PC-3 (cell line): Measurements from ENCODE around the gene UQCR11. TPM values are rescaled to one million over a fixed set of nuclear protein-coding genes. Genes with fewer than 3 reads are reported as not detected.

Source experiments
- ATAC-seq: fragments of 200-7000 bp; cut with Tn5 transposase; 2 replicates; pipeline ENCODE4 v1.9.1; 2020; ENCODE audit warnings: mild to moderate bottlenecking, moderate library complexity
- BruUV-seq: library from RNA; stranded (reverse); fragments of 400-500 nt; replicated peaks from 2 replicates; lab custom pipeline; 2021; lab: Mats Ljungman, UMichigan
- CTCF ChIA-PET: fragments of 300-600 bp; sonication (Branson Sonifier 250); formaldehyde crosslinking; loops from one replicate; lab custom pipeline; 2022; ENCODE audit warnings: antibody characterized with exemption; lab: Charles Lee
- POLR2A ChIA-PET: fragments of 300-600 bp; sonication (Branson Sonifier 250); formaldehyde crosslinking; loops from one replicate; lab custom pipeline; 2022; ENCODE audit warnings: antibody characterized with exemption; ENCODE audit not compliant: unreplicated experiment; lab: Charles Lee
- DNase-seq: peaks from one replicate; pipeline ENCODE4 v3.0.0-alpha.2; 2015
- H2AFZ ChIP-seq: fragments of 300-600 bp; sonication (generic); 2 replicates; pipeline ENCODE4 v1.6.0; 2016; ENCODE audit warnings: antibody characterized with exemption, low read length
- H3F3A ChIP-seq: fragments of 300-600 bp; sonication (generic); one replicate; pipeline ENCODE4 v1.6.0; 2017; ENCODE audit warnings: antibody characterized with exemption, low read length, control low read depth, mild to moderate bottlenecking; ENCODE audit not compliant: unreplicated experiment
- H3K27ac ChIP-seq: fragments of 300-600 bp; sonication (generic); 2 replicates; pipeline ENCODE4 v1.5.1; 2016; ENCODE audit warnings: mild to moderate bottlenecking, low read length
- H3K27me3 ChIP-seq: fragments of 300-600 bp; sonication (generic); 2 replicates; pipeline ENCODE4 v1.6.1; 2016; ENCODE audit warnings: low read length, mixed read lengths
- H3K36me3 ChIP-seq: fragments of 300-600 bp; sonication (generic); 2 replicates; pipeline ENCODE4 v1.6.1; 2016; ENCODE audit warnings: low read depth, mixed run types, low read length, mixed read lengths
- H3K4me1 ChIP-seq: fragments of 300-600 bp; sonication (generic); 2 replicates; pipeline ENCODE4 v1.5.1; 2016; ENCODE audit warnings: low read length; ENCODE audit not compliant: insufficient read depth
- H3K4me2 ChIP-seq: fragments of 300-600 bp; sonication (generic); 2 replicates; pipeline ENCODE4 v1.6.0; 2016; ENCODE audit warnings: low read length
- H3K4me3 ChIP-seq: fragments of 300-600 bp; sonication (generic); 2 replicates; pipeline ENCODE4 v1.5.1; 2016; ENCODE audit warnings: mild to moderate bottlenecking, low read length, mixed read lengths
- H3K79me2 ChIP-seq: fragments of 300-600 bp; sonication (generic); 2 replicates; pipeline ENCODE4 v1.6.1; 2017; ENCODE audit warnings: low read length, mixed read lengths
- H3K9ac ChIP-seq: fragments of 300-600 bp; sonication (generic); 2 replicates; pipeline ENCODE4 v1.6.0; 2016; ENCODE audit warnings: mild to moderate bottlenecking, low read length
- H3K9me2 ChIP-seq: fragments of 300-600 bp; sonication (generic); replicated peaks from 2 replicates; pipeline ENCODE4 v1.6.1; 2016; ENCODE audit warnings: mixed run types, low read length, mixed read lengths
- H3K9me3 ChIP-seq: fragments of 300-600 bp; sonication (generic); 2 replicates; pipeline ENCODE4 v1.6.1; 2016; ENCODE audit warnings: low read length, mixed read lengths
- H4K20me1 ChIP-seq: fragments of 300-600 bp; sonication (generic); 2 replicates; pipeline ENCODE4 v1.6.1; 2016; ENCODE audit warnings: low read length, mixed read lengths
- CTCF ChIP-seq: fragments of 300-600 bp; sonication (generic); conservative IDR thresholded peaks from 2 replicates; pipeline ENCODE4 v1.5.1; 2017; ENCODE audit warnings: antibody characterized with exemption, low read depth, mild to moderate bottlenecking, low read length
- EZH2 ChIP-seq: fragments of 300-600 bp; sonication (generic); IDR thresholded peaks from one replicate; pipeline ENCODE4 v1.6.1; 2017; ENCODE audit warnings: antibody characterized with exemption, mild to moderate bottlenecking, low read length; ENCODE audit not compliant: unreplicated experiment
- EZH2phosphoT487 ChIP-seq: fragments of 300-600 bp; sonication (generic); IDR thresholded peaks from 2 replicates; pipeline ENCODE4 v1.6.1; 2018; ENCODE audit warnings: mild to moderate bottlenecking, antibody characterized with exemption, low read length, borderline replicate concordance
- intact Hi-C: fragments of 100-400 bp; cut with micrococcal nuclease; formaldehyde crosslinking; loops from 2 replicates; pipeline ENCODE4 v1.9.0; 2023
- total RNA-seq: library from RNA; depleted of rRNA; stranded (reverse); fragments of >200 nt; gene quantifications from 2 replicates; pipeline ENCODE4 v1.2.3, GENCODE V29; 2014

UQCR11 gene
- total RNA-seq, 1 experiment from 2014 or later, result 148 TPM

- Histone ChIP-seq H3K9me2 (no peaks in the 10 kb centered on the region), H3K4me3 (no peak overlapping the region), H3K36me3 (peaks cover 5% of the 10 kb centered on the region; the same call in 1 of the 2 replicates), H3K27me3 (no peaks in the 10 kb centered on the region), H3K4me1 (no peaks in the 10 kb centered on the region; the same call in 1 of the 2 replicates), H3F3A (no peaks in the 10 kb centered on the region), H3K9me3 (no peaks in the 10 kb centered on the region), H3K4me2 (no peak overlapping the region), H3K79me2 (peaks cover 35% of the 10 kb centered on the region), H4K20me1 (no peaks in the 10 kb centered on the region), H3K27ac (no peak overlapping the region), H3K9ac (no peak overlapping the region), H2AFZ (no peak overlapping the region)
- no peak for ATAC-seq
- BruUV-seq, result no TSS peak
- POLR2A ChIA-PET, result no interaction called here
- CTCF ChIA-PET, result no interaction called here
- TF ChIP-seq EZH2 (no peak), EZH2phosphoT487 (no peak), CTCF (no peak)
- intact Hi-C loops, result no loop called here
- no peak for DNase-seq
Observed at GRCh38 chr19:1598777-1599459, 6.3 kb downstream of the UQCR11 start.

- H3K27ac ChIP-seq, result no peak overlapping the region
- DNase-seq (no peak), ATAC-seq (no peak)
- peaks cover 5% of the 10 kb centered on the region; the same call in 1 of the 2 replicates for H3K36me3 ChIP-seq
- no TSS peak for BruUV-seq
- H3K9ac ChIP-seq, result peak overlapping the region; percentile 72
- no peak for TF ChIP-seq CTCF
- no peak for TF ChIP-seq EZH2phosphoT487
- no peak for TF ChIP-seq EZH2
- no peaks in the 10 kb centered on the region for H3K9me2 ChIP-seq
- no peaks in the 10 kb centered on the region for H4K20me1 ChIP-seq
- H3K4me3 ChIP-seq, result no peak overlapping the region
- POLR2A ChIA-PET, result no interaction called here
- peak overlapping the region; percentile 92; the same call in 1 of the 2 replicates for H3K4me2 ChIP-seq
- H3K79me2 ChIP-seq, result peaks cover 32% of the 10 kb centered on the region
- intact Hi-C loops, result no loop called here
- H3F3A ChIP-seq, result no peaks in the 10 kb centered on the region
- H3K4me1 ChIP-seq, result 0 out of 2 replicates have a peak, but pooled peaks cover 12% of the 10 kb centered on the region
- CTCF ChIA-PET, result interaction anchor here (1.1 kb wide), 1 partner anchor 10 kb away, joined by 5 read pairs; no protein-coding TSS in a partner anchor
- no peaks in the 10 kb centered on the region for H3K27me3 ChIP-seq
- no peak overlapping the region for H2AFZ ChIP-seq
- H3K9me3 ChIP-seq, result no peaks in the 10 kb centered on the region
Observed at GRCh38 chr19:1593501-1593772, 11.8 kb downstream of the UQCR11 start.
